GM21825 (cell line): Measurements from ENCODE around the gene MORN3.
"Not testable (repeated sequence)": the region's sequence is repeated elsewhere in the genome, so short reads cannot be mapped to it uniquely, and the experiment has no call there.

Experiments used
- ATAC-seq: cut with Tn5 transposase; IDR thresholded peaks from one replicate; pipeline ENCODE4 v1.9.1; 2021; ENCODE audit warnings: mild to moderate bottlenecking, moderate library complexity; ENCODE audit not compliant: unreplicated experiment

Gene MORN3

DNA sequence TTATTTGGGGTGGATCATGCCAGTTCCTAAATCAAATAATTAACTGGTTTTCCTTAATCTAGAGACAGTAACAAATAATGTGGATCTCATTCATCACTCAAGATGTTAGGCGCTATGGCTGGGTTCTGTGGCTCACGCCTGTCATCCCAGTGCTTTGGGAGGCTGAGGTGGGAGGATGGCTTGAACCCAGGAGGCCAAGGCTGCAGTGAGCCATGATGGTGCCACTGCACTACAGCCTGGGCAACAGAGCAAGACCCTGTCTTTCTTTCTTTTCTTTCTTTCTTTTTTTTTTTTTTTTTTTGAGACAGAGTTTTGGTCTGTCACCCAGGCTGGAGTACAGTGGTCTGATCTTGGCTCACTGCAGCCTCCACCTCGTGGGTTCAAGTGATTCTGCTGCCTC lies 23.3 kb upstream of the MORN3 start:
- ATAC-seq: not testable (repeated sequence)

DNA sequence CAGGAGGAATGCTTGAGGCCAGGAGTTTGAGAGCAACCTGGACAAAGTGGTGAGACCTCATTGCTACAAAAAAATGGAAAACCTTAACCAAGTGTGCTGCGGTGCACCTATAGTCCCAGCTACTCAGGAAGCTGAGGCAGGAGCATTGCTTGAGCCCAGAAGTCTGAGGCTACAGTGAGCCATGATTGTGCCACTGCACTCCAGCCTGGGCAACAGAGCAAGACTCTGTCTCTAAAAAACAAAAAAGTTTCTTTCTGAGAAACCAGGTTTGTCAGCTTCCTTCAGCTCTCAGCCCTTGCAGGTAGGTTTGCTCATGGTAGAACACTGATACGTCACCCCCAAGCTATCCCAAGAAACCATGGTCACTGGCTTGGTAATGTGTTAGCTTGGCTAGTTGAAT lies 20.0 kb upstream of the MORN3 start:
- ATAC-seq: no peak

GRCh38 chr12:121688966-121689365 lies 19.5 kb upstream of the MORN3 start:
- no peak for ATAC-seq

GRCh38 chr12:121679661-121680197 lies 10.3 kb upstream of the MORN3 start:
- not testable (repeated sequence) for ATAC-seq

- ATAC-seq: no peak
Observed at GRCh38 chr12:121678716-121679300, 9.4 kb upstream of the MORN3 start.

DNA sequence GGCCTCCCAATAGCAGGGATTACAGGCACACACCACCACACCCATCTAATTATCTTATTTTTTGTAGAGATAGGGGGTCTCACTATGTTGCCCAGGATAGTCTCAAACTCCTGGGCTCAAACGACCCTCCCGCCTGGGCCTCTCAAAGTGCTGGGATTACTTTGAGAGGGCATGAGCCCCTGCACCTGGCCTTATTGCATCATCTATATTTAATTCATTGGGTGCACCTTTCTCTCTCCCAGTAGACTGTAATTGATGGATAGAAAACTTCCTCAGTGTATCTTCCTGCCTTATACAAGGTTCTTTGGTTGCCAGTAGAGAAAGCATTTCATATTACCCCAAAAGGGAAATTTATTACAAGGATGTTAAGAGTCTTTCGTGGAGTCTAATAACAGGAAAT lies 8.9 kb upstream of the MORN3 start:
- ATAC-seq: no peak

DNA sequence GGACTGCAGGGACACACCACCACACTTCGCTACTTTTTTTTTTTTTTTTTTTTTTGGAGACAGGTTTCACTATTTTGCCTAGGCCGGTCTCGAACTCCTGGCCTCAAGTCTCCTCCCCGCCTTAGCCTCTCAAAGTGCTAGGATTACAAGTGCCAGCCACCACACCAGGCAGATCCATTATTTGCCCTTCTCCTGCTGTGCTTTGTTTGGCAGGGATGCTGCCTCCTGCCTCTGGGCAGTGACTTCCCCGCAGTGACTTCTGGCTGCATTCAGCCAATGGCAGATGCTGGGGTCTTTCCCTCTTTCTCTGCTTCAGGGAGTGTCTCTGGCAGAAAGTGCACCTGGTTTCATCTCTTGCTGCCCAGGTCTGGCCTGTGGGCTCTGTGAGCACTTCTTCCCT lies 6.7 kb upstream of the MORN3 start:
- ATAC-seq: no peak

GRCh38 chr12:121673013-121673511 lies 3.6 kb upstream of the MORN3 start:
- ATAC-seq: no peak

DNA sequence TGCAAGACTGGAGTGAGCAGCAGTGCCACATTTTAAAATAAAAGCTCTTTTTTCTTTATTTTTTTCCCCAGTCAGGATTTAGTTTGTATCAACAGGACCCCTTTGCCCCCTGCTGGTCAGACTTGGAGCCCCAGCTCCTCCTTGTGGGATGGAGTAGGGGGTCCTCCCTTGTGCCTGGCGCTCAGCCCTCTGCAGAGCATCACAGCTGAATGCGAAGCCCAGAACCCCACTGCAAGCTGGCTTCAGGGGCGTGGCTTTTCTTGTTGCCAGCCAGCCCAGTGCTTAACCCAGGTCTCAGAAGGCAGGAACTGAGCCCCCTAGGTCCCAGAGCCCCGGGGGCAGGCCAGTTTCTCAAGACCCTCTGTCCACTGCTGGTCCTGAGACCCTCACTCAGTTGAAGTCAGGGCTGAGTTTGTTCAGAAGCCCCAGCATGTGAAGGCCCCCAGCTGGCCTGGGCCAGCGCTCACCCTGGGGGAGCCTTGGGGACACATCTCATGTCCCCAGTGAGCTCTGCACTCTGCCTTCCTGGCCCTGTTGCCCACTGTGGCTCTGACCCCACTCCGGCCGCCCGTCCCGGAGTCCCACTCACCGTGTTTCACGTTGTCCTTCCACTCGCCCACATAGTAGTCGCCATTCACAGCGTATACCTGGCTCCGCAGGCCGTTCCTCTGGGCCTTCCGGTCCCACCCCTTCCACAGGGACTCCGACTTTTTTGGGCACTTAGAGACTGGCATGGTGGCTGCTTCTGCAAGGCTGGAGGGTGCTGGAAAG lies 519 bp downstream of the MORN3 start:
- no peak for ATAC-seq

DNA sequence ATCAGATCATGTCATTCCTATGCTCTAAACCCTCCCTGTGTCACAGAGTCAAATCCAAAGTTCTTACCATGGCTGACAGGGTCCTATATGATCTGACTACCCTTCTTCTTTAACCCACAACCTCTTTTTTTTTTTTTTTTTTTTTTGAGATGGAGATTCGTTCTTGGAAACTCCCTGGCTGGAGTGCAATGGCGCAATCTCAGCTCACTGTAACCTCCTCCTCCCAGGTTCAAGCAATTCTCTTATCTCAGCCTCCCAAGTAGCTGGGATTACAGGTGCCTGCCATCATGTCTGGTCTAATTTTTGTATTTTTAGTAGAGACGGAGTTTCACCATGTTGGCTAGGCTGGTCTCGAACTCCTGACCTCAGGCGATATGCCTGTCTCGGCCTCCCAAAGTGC lies 2.6 kb downstream of the MORN3 start:
- not testable (repeated sequence) for ATAC-seq

DNA sequence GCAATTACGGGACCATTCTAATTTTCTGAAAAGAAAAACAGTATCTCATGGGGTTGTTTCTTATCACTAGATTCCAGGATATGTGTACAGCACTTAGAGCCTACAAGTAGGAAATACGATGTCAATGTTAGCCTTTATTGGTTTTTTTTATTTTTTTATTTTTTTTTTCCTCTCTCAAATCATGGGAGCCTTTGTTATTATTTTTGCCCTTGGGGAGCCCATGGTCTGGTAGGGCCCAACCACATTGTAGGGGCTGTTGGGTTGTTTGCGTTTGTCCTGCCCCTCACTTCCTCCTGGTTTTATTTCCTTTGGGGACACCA lies 5.9 kb downstream of the MORN3 start:
- no peak for ATAC-seq

DNA sequence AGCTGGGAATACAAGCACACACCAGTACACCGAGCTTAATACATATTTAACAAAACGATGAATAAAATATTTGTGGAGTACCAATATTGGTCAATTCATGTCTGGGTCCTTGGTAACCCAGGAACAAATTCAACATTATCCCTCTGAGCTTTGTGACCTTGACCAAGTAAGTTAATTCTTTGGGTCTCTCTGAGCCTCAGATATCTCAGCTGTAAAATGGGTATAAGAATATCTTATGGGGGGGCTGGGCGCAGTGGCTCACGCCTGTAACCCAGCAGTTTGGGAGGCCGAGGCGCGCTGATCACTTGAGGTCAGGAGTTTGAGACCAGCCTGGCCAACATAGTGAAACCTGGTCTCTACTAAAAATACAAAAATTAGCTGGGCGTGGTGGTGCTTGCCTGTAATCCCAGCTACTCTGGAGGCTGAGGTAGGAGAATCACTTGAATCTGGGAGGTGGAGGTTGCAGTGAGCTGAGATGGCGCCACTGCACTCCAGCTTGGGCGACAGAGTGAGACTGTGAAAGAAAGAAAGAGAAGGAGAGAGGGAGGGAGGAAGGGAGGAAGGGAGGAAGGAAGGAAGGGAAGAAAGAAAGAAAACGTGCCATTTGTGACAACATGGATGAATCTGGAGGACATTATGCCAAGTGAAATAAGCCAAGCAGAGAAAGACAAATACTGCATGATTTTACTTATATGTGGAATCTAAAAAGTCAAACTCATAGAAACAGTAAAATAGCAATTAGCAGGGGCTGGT lies 7.9 kb downstream of the MORN3 start:
- ATAC-seq: not testable (repeated sequence)

- ATAC-seq: no peak
Observed at GRCh38 chr12:121657305-121658008, 12.0 kb downstream of the MORN3 start.

GRCh38 chr12:121656122-121656521 lies 13.3 kb downstream of the MORN3 start:
- no peak for ATAC-seq

GRCh38 chr12:121653999-121654398 lies 15.5 kb downstream of the MORN3 start:
- ATAC-seq: no peak

DNA sequence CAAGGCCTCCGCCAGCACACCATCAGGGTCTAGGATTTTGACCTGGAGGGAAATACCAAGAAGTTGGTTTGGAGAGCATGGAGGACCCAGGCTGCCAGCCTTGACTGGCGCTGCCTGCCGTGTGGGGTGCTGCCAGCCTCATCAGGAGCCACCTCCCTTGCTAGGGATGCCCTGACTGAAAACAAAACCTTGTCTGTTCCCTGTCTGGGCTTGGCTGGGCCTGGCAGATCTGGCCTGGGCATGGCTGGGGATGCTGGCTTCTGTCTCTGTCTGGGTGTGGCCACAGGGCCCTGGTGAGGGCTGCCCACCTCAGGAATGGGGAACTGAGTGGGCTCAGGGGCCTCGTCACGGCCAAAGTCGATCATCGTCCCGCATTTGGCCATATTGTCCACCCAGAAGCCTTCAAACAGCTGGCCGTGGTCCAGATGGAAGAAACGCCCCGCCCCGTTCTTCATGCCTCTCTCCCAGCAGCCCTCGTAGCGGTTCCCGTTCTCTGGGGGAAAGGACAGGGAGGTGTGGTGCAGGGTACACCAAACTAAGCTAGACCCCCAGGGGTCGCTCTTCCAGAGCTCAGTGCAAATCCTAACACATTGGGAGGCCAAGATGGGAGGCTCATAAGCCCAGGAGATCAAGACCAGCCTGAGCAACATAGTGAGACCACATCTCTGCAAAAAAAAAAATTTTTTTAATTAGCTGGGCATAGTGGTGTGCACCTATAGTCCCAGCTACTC lies 16.5 kb downstream of the MORN3 start:
- no peak for ATAC-seq

- ATAC-seq: no peak
Observed at GRCh38 chr12:121651320-121651719, 18.1 kb downstream of the MORN3 start.

GRCh38 chr12:121649819-121650353 lies 19.6 kb downstream of the MORN3 start:
- ATAC-seq: no peak

DNA sequence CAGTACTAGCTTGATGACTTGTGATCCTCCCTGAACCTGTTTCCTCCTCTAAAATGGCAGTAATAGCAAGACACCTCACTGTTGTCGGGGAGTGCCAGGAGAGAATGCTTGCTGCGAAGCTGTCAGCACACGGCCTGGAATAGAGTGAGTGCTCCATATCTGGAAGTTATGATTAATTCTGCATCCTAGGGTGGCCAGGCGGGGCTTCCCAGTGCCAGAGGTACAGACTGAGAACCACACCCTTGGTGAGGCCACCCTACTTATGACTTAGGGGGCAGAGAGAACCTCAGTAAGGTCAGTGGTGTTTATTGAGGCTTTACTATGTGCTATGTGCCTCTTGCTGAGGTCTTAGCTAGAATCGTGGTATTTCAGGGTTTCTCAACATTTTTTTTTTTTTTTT lies 20.1 kb downstream of the MORN3 start:
- no peak for ATAC-seq

DNA sequence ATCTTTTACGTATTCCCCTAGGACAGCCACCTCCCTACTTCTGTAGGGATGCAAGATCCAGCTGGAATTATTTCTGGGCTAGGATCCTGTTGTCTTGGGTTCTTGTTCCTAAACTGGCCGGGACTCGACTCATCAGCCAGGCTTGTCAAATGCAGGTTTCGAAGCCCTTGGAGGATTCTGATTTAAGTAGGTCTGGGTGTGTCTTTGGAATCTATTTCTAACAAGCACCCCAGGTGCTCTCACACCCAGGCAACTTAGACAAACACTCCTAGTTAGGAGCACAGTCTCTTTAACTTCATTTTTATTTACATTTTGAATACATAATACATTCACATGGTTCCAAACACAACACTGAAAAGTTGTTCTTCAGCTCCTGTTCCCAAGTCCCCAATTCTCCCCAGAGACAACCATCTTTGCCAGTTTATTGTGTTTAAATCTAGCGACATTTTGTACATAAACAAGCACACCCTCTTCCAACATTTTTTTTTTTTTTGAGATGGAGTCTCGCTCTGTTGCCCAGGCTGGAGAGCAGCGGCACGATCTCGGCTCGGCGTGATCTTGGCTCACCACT lies 20.9 kb downstream of the MORN3 start:
- no peak for ATAC-seq
